ENCODE measurements around the gene PIGM.

Gene PIGM

GRCh38 chr1:159989581-159989980 lies 42.2 kb downstream of the PIGM start:
- DNase-seq (ENCODE audit: low spot score), result no peak

GRCh38 chr1:159988006-159988405 lies 43.8 kb downstream of the PIGM start:
- no peak for DNase-seq (ENCODE audit: low spot score)

- DNase-seq (ENCODE audit: low spot score), result no peak
Measured at GRCh38 chr1:159987186-159987585, 44.6 kb downstream of the PIGM start.

- DNase-seq (ENCODE audit: low spot score), result no peak
Measured at GRCh38 chr1:159986531-159986930, 45.3 kb downstream of the PIGM start.

- DNase-seq (ENCODE audit: low spot score), result no peak
Measured at GRCh38 chr1:159986093-159986492, 45.7 kb downstream of the PIGM start.

GRCh38 chr1:159985473-159985872 lies 46.3 kb downstream of the PIGM start:
- no peak for DNase-seq (ENCODE audit: low spot score)

- DNase-seq (ENCODE audit: low spot score), result no peak
Measured at GRCh38 chr1:159983681-159984080, 48.1 kb downstream of the PIGM start.

- no peak for DNase-seq (ENCODE audit: low spot score)
Measured at GRCh38 chr1:159982280-159982679, 49.5 kb downstream of the PIGM start.

- DNase-seq (ENCODE audit: low spot score), result no peak
Measured at GRCh38 chr1:159981351-159982055, 50.3 kb downstream of the PIGM start.

- no peak for DNase-seq (ENCODE audit: low spot score)
Measured at GRCh38 chr1:159980786-159981185, 51.0 kb downstream of the PIGM start.

GRCh38 chr1:159980076-159980475 lies 51.7 kb downstream of the PIGM start:
- no peak for DNase-seq (ENCODE audit: low spot score)

- no peak for DNase-seq (ENCODE audit: low spot score)
Measured at GRCh38 chr1:159979257-159979656, 52.5 kb downstream of the PIGM start.

GRCh38 chr1:159978107-159978398 lies 53.7 kb downstream of the PIGM start:
- no peak for DNase-seq (ENCODE audit: low spot score)

GRCh38 chr1:159977364-159978106 lies 54.3 kb downstream of the PIGM start:
- no peak for DNase-seq (ENCODE audit: low spot score)

Measured in kidney capillary endothelial cell (primary cell).